CD4-positive, alpha-beta memory T cell (primary cell): Measurements from ENCODE around the gene PLEKHA7. TPM values are rescaled to one million over a fixed set of nuclear protein-coding genes. Genes with fewer than 3 reads are reported as not detected.
"Not testable (repeated sequence)": the region's sequence is repeated elsewhere in the genome, so short reads cannot be mapped to it uniquely, and the experiment has no call there.

Experiments used
- CTCF ChIA-PET: fragments of 350-600 bp; sonication (Branson Sonifier 250); formaldehyde crosslinking; loops from one replicate; lab custom pipeline; 2021; ENCODE audit warnings: inconsistent platforms; ENCODE audit not compliant: partially characterized antibody; lab: Charles Lee
- POLR2A ChIA-PET: fragments of 350-600 bp; sonication (Branson Sonifier 250); formaldehyde crosslinking; loops from one replicate; lab custom pipeline; 2021; ENCODE audit not compliant: partially characterized antibody; lab: Charles Lee
- DNase-seq, 5 donors: peaks; one replicate each; pipeline versions ENCODE4 v3.0.0 to v3.0.0-alpha.2; 2020 to 2022; ENCODE audit warnings: mixed read lengths in 1 of 5
- H3K27ac ChIP-seq: one replicate; pipeline ENCODE4 v1.7.0; 2013; ENCODE audit warnings: low read depth, low read length
- H3K27me3 ChIP-seq: 2 replicates; pipeline ENCODE4 v1.7.0; 2013; ENCODE audit warnings: mild to moderate bottlenecking, low read length, moderate library complexity; ENCODE audit not compliant: insufficient read depth
- H3K36me3 ChIP-seq: 2 replicates; pipeline ENCODE4 v1.7.0; 2013; ENCODE audit warnings: mild to moderate bottlenecking, low read length, moderate library complexity; ENCODE audit not compliant: insufficient read depth
- H3K4me1 ChIP-seq: 2 replicates; pipeline ENCODE4 v1.7.0; 2013; ENCODE audit warnings: mild to moderate bottlenecking, low read length, moderate library complexity; ENCODE audit not compliant: insufficient read depth
- H3K4me3 ChIP-seq, 2 donors: one replicate each; pipeline ENCODE4 v1.7.0; 2013; ENCODE audit warnings: low read length in 2 of 2, mild to moderate bottlenecking in 1 of 2
- H3K9me3 ChIP-seq, 2 donors: one replicate each; pipeline ENCODE4 v1.7.0; 2013; ENCODE audit warnings: low read length in 2 of 2, control low read depth in 1 of 2; ENCODE audit not compliant: control insufficient read depth in 1 of 2
- H3K27ac Mint-ChIP-seq, 7 donors: one replicate each; pipeline ENCODE4 v1.8.0; 2020 to 2021; ENCODE audit warnings: mixed read lengths in 7 of 7, mild to moderate bottlenecking in 6 of 7, inconsistent platforms in 3 of 7, moderate library complexity in 3 of 7
- H3K27me3 Mint-ChIP-seq, 2 donors: one replicate each; pipeline ENCODE4 v1.8.0; 2020 to 2021; ENCODE audit warnings: mixed read lengths in 2 of 2
- H3K36me3 Mint-ChIP-seq, 2 donors: one replicate each; pipeline ENCODE4 v1.8.0; 2020 to 2021; ENCODE audit warnings: mixed read lengths in 2 of 2, inconsistent platforms in 1 of 2, mild to moderate bottlenecking in 1 of 2
- H3K4me1 Mint-ChIP-seq, 4 donors: one replicate each; pipeline ENCODE4 v1.8.0; 2020 to 2021; ENCODE audit warnings: mixed read lengths in 4 of 4, mild to moderate bottlenecking in 1 of 4
- H3K4me3 Mint-ChIP-seq, 8 donors: one replicate each; pipeline ENCODE4 v1.8.0; 2020 to 2021; ENCODE audit warnings: mixed read lengths in 8 of 8, mild to moderate bottlenecking in 7 of 8, moderate library complexity in 6 of 8, inconsistent platforms in 3 of 8
- H3K9me3 Mint-ChIP-seq, 8 donors: one replicate each; pipeline ENCODE4 v1.8.0; 2020 to 2021; ENCODE audit warnings: mixed read lengths in 8 of 8, mild to moderate bottlenecking in 5 of 8, inconsistent platforms in 3 of 8, moderate library complexity in 1 of 8
- intact Hi-C: fragments of 100-400 bp; cut with micrococcal nuclease; formaldehyde crosslinking; loops from one replicate; pipeline ENCODE4 v1.15.1; 2023
- polyA plus RNA-seq, 2 donors: library from polyadenylated mRNA; unstranded; fragments of 300-500 nt; fragmentation: Illumina TruSeq; gene quantifications; one replicate each; pipeline ENCODE4 v1.2.3, GENCODE V29; 2021
- total RNA-seq, 2 experiments: library from RNA; stranded (reverse); gene quantifications; one replicate each; pipeline ENCODE4 v1.2.3, GENCODE V29; 2021

The PLEKHA7 gene, protein sequence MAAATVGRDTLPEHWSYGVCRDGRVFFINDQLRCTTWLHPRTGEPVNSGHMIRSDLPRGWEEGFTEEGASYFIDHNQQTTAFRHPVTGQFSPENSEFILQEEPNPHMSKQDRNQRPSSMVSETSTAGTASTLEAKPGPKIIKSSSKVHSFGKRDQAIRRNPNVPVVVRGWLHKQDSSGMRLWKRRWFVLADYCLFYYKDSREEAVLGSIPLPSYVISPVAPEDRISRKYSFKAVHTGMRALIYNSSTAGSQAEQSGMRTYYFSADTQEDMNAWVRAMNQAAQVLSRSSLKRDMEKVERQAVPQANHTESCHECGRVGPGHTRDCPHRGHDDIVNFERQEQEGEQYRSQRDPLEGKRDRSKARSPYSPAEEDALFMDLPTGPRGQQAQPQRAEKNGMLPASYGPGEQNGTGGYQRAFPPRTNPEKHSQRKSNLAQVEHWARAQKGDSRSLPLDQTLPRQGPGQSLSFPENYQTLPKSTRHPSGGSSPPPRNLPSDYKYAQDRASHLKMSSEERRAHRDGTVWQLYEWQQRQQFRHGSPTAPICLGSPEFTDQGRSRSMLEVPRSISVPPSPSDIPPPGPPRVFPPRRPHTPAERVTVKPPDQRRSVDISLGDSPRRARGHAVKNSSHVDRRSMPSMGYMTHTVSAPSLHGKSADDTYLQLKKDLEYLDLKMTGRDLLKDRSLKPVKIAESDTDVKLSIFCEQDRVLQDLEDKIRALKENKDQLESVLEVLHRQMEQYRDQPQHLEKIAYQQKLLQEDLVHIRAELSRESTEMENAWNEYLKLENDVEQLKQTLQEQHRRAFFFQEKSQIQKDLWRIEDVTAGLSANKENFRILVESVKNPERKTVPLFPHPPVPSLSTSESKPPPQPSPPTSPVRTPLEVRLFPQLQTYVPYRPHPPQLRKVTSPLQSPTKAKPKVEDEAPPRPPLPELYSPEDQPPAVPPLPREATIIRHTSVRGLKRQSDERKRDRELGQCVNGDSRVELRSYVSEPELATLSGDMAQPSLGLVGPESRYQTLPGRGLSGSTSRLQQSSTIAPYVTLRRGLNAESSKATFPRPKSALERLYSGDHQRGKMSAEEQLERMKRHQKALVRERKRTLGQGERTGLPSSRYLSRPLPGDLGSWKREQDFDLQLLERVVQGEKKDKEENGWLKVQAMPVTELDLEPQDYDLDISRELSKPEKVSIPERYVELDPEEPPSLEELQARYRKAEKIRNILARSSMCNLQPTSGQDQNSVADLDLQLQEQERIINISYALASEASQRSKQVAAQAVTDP
- 1 to 10 TPM; 7.7 to 8.3 TPM for total RNA-seq
- 1 to 10 TPM; 1.6 to 4.3 TPM for polyA plus RNA-seq

DNA sequence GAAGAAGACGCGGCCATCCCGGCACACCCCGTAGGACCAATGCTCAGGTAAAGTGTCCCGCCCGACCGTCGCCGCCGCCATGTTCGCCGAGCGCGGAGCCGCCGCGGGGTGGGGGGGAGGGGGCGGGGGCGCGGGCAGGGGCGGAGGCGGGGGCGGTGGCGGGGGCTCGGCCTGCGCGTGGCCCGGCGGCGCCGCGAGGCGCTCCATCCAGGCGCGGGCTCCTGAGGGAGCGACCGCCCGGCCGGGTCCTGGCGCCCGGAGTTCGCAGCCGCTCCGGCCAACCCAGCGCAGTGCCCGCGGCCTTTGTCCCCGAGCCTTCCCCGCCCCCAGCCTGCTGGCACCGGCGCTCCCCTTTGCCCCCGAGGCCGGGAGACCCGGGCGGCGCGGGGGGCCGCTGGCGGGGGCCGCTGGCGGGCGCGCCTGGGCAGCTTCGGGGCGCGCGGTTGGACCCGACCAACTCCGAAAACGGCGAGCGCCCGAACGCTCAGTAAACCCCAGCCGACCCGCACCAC, at the start of gene PLEKHA7:
Gene PLEKHA7 (minus strand): TSS at position 94 of the 512 bp plus-strand sequence. CDS start 13 bp downstream, at position 81.
- Histone ChIP-seq H3K36me3 (no peaks in the 10 kb centered on the region), H3K9me3 (no peaks in the 10 kb centered on the region), H3K27ac (no peak within 1 kb of the TSS), H3K4me1 (peaks cover 7% of the 10 kb centered on the region), H3K4me3 (peak within 1 kb of the TSS; percentile 4 to 29), H3K27me3 (peaks cover 7% of the 10 kb centered on the region)
- ChIA-PET CTCF (interaction anchor here (1.0 to 1.6 kb wide), 3 partner anchors 8 to 29 kb away, joined by 3 to 7 read pairs (median 3); no protein-coding TSS in a partner anchor), POLR2A (interaction anchor here (1.0 to 1.5 kb wide), 2 partner anchors 8 to 63 kb away, joined by 4 to 7 read pairs; partner anchors contain the start of gene RPS13)
- DNase-seq: peak in 2 of 5 donors; percentile 5 to 12
- H3K36me3 Mint-ChIP-seq: peaks cover 0 to 4% of the 10 kb centered on the region in 2 donors
- H3K27me3 Mint-ChIP-seq: peaks cover 7 to 8% of the 10 kb centered on the region in 2 donors
- peaks cover 4 to 8% (median 5%) of the 10 kb centered on the region in 4 donors for H3K4me1 Mint-ChIP-seq
- H3K4me3 Mint-ChIP-seq: peak within 1 kb of the TSS; percentile 89 to 99 (median 95)
- H3K27ac Mint-ChIP-seq: peak within 1 kb of the TSS; percentile 14 to 79 (median 65)
- intact Hi-C loops: loop anchor here (2.0 kb wide), 1 partner anchor 62 kb away; the partner anchor contains the start of gene RPS13
- peaks cover 0 to 2% (median 0%) of the 10 kb centered on the region in 8 donors for H3K9me3 Mint-ChIP-seq

DNA sequence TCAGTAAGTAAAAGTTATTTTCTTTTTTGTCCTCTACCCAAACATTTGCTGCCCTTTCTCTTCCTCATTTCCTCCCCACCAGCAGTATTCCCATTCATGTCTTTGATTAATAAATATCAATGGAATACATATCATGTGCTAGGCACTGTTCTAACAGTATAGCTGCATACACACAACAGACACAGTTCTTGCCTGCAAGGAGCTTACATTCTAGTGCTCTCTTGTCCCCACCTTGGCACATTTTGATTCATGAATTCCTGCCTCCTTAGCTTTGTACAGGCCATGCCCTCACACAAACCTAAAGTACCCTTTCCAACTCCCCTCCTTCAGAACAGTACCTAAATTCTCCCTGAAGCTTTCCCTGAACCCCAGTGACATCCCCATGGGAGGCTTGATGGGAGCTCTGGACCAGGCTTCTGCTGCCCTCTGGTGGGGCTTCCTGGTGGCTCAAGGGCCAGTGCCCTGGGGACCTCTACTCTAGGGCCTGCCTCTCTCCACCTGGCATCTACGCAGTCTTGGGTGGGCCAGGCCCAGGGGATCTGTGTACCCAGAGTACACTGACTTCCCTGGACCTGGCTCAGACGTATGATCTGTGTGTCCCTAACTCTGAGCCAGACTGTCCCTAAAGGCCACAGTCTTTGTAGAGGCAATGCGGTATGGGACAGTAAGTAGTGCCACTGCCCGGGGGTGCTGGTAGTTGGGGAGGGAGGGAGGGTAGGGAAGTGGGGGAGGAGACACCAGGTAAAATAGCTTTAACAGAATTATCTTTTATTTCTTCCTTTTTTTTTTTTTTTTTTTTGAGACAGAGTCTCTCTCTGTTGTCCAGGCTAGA, 49.2 kb upstream of the PLEKHA7 start:
- Histone ChIP-seq H3K27me3 (no peaks in the 10 kb centered on the region), H3K27ac (no peak overlapping the region), H3K9me3 (no peaks in the 10 kb centered on the region), H3K4me1 (no peaks in the 10 kb centered on the region), H3K4me3 (no peak overlapping the region), H3K36me3 (no peaks in the 10 kb centered on the region)
- Mint-ChIP-seq H3K4me3 (no peak overlapping the region), H3K4me1 (no peaks in the 10 kb centered on the region), H3K36me3 (no peaks in the 10 kb centered on the region), H3K9me3 (peaks cover 0 to 2% (median 0%) of the 10 kb centered on the region in 8 donors), H3K27ac (peak overlapping the region in 1 of 7 donors; percentile 82), H3K27me3 (no peaks in the 10 kb centered on the region)
- peak; percentile 11 to 38 (median 20) for DNase-seq
- intact Hi-C loops: loop anchor here (1.0 to 5.0 kb wide), 2 partner anchors 127 to 276 kb away; no protein-coding TSS in a partner anchor
- POLR2A ChIA-PET: no interaction called here
- CTCF ChIA-PET: interaction anchor here (0.6 to 1.8 kb wide), 11 partner anchors 117 to 279 kb away, joined by 3 to 22 read pairs (median 4); no protein-coding TSS in a partner anchor

DNA sequence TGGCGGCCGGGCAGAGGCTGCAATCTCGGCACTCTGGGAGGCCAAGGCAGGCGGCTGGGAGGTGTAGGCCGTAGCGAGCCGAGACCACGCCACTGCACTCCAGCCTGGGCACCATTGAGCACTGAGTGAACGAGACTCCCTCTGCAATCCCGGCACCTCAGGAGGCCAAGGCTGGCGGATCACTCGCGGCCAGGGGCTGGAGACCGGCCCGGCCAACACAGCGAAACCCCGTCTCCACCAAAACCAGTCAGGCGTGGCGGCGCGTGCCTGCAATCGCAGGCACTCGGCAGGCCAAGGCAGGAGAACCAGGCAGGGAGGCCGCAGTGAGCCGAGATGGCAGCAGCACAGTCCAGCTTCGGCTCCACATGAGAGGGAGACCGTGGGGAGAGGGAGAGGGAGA, 36.9 kb upstream of the PLEKHA7 start:
- H3K9me3 Mint-ChIP-seq, DNase-seq, POLR2A ChIA-PET, H3K27me3 Mint-ChIP-seq, H3K4me1 Mint-ChIP-seq, H3K27me3 ChIP-seq, H3K4me3 Mint-ChIP-seq, H3K4me1 ChIP-seq, H3K36me3 Mint-ChIP-seq, H3K4me3 ChIP-seq, intact Hi-C loops, H3K36me3 ChIP-seq, CTCF ChIA-PET, H3K27ac Mint-ChIP-seq, H3K9me3 ChIP-seq, H3K27ac ChIP-seq: not testable (repeated sequence)

DNA sequence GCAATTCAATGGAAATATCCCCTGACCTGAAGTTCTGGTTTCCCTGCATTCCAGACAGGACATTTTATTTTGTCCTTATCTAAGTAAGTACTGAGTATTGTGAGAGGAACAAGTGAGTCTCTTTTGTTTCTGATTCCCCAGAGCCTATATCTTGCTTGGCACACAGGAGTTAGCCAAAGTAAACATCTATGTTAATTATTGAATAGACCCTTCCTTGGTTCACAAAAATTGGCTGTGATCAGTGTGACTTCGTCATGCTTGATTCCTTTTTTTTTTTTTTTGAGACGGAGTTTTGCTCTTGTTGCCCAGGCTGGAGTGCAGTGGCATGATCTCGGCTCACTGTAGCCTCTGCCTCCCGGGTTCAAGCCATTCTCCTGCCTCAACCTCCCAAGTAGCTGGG, 34.3 kb upstream of the PLEKHA7 start:
- intact Hi-C loops: not testable (repeated sequence)

DNA sequence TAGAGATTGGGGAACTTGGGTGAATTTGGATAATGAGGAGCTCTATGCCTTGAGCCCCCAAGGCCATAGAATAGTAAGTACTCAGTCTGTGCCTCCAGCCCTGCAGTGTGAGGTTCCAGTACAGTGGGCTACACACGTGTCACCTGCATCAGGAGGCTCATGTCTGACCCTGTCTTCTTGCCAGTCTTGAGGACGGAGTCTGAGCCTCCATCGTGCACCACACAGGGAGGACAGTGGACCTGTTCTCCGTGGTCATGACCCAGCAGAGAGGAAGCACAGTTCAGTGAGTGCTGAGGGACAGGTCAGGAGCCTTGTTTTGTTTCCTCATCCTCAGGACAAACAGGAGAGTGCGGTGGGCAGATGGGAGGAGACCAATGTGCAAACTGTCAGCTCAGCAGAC, 32.5 kb upstream of the PLEKHA7 start:
- no peak for DNase-seq
- CTCF ChIA-PET: no interaction called here
- POLR2A ChIA-PET: no interaction called here
- intact Hi-C loops: no loop called here
- Histone ChIP-seq H3K27me3 (no peaks in the 10 kb centered on the region), H3K27ac (no peak overlapping the region), H3K4me3 (no peak overlapping the region), H3K36me3 (no peaks in the 10 kb centered on the region), H3K9me3 (no peaks in the 10 kb centered on the region), H3K4me1 (no peaks in the 10 kb centered on the region)
- peaks cover 0 to 7% of the 10 kb centered on the region in 2 donors for H3K27me3 Mint-ChIP-seq
- H3K4me3 Mint-ChIP-seq: no peak overlapping the region
- H3K4me1 Mint-ChIP-seq: no peaks in the 10 kb centered on the region
- H3K27ac Mint-ChIP-seq: no peak overlapping the region
- H3K9me3 Mint-ChIP-seq: no peaks in the 10 kb centered on the region
- H3K36me3 Mint-ChIP-seq: no peaks in the 10 kb centered on the region

More for the DNA sequence above, 34.3 kb upstream of the PLEKHA7 start:
- H3K9me3 ChIP-seq, H3K4me1 Mint-ChIP-seq, H3K4me3 ChIP-seq, POLR2A ChIA-PET, H3K27ac Mint-ChIP-seq, DNase-seq, H3K36me3 ChIP-seq, H3K4me1 ChIP-seq, CTCF ChIA-PET, H3K4me3 Mint-ChIP-seq, H3K27ac ChIP-seq, H3K36me3 Mint-ChIP-seq, H3K9me3 Mint-ChIP-seq, H3K27me3 Mint-ChIP-seq, H3K27me3 ChIP-seq: not testable (repeated sequence)
